ENCODE measurements around the gene CSKMT. TPM values are rescaled to one million over a fixed set of nuclear protein-coding genes. Genes with fewer than 3 reads are reported as not detected.

Gene CSKMT
- total RNA-seq, 1 experiment from 2014 or later, result 6.4 TPM

GRCh38 chr11:62709247-62710000, 44.3 kb downstream of the CSKMT start:
- DNase-seq (ENCODE audit: low read depth), result peak; percentile 78
- in situ Hi-C loops (cut with HindIII; ENCODE audit: low pct_unique_long_range_greater_than_20kb, low sequenced_read_pairs), result no loop called here

GRCh38 chr11:62710001-62710345, 44.9 kb downstream of the CSKMT start:
- no peak for DNase-seq (ENCODE audit: low read depth)
- in situ Hi-C loops (cut with HindIII; ENCODE audit: low pct_unique_long_range_greater_than_20kb, low sequenced_read_pairs), result no loop called here

DNA sequence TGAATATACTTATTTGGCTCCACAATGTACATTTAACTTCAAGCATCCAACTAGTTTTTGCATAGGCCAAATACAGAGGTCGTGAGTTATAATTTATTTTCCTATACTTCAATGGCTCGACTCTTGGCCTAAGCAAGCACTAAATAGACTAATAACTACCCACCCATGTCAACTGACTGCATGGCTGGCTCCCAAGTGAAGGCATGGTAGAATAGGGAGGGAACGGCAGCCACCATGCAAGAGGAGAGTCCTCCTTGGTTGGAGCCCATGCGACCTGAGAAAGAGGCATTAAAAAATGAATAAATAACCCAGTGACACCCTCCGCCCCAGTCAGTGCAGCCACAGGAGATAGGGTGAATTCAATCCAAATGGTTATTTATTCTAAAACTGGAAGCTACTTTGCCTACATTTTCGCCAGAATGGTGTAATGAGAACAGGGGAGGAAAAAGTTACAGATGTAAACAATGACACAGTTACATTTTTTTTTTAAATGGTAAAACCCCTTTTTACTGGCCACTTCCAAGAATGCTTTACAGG, 47.2 kb downstream of the CSKMT start:
- peak; percentile 72 for DNase-seq (ENCODE audit: low read depth)
- in situ Hi-C loops (cut with HindIII; ENCODE audit: low pct_unique_long_range_greater_than_20kb, low sequenced_read_pairs), result no loop called here

DNA sequence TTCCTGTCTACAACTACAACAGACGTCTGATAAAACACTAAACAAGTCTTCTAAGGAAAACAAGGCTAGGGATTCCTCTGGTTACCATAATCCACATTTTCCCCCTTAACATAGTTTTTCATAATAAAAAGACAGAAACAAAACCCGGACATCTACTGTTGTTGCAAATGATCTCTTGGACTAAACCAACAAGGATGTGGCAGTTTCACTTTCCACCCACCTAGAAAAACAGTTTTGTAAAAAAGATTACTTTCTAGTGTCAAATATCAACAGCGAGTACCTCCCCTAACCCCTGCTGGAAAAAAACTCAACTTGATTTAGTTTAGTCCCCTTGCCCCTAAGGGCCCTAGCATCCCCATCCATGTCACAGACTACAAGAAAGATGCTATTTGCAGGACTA, 47.7 kb downstream of the CSKMT start:
- no peak for DNase-seq (ENCODE audit: low read depth)
- in situ Hi-C loops (cut with HindIII; ENCODE audit: low pct_unique_long_range_greater_than_20kb, low sequenced_read_pairs), result no loop called here

DNA sequence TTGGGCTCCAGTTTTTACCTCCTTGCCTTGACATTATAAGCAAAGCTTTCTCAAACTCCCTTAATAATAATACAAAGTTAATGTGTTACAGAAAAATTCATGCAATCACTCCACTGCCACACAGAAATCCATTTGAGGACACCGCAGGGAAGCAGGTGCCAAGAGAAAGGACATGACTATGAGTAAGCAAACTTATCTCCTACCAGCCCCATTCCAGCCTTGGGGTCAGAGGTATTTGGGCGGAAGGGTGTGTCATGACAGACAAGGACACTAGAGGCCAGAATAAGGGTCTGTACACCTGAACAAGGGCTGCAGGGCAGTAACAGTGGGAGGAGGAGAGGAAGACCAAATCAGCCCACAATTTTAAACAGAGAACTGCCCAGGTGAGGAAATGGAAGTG, 48.2 kb downstream of the CSKMT start:
- peak; percentile 83 for DNase-seq (ENCODE audit: low read depth)
- in situ Hi-C loops (cut with HindIII; ENCODE audit: low pct_unique_long_range_greater_than_20kb, low sequenced_read_pairs), result no loop called here

DNA sequence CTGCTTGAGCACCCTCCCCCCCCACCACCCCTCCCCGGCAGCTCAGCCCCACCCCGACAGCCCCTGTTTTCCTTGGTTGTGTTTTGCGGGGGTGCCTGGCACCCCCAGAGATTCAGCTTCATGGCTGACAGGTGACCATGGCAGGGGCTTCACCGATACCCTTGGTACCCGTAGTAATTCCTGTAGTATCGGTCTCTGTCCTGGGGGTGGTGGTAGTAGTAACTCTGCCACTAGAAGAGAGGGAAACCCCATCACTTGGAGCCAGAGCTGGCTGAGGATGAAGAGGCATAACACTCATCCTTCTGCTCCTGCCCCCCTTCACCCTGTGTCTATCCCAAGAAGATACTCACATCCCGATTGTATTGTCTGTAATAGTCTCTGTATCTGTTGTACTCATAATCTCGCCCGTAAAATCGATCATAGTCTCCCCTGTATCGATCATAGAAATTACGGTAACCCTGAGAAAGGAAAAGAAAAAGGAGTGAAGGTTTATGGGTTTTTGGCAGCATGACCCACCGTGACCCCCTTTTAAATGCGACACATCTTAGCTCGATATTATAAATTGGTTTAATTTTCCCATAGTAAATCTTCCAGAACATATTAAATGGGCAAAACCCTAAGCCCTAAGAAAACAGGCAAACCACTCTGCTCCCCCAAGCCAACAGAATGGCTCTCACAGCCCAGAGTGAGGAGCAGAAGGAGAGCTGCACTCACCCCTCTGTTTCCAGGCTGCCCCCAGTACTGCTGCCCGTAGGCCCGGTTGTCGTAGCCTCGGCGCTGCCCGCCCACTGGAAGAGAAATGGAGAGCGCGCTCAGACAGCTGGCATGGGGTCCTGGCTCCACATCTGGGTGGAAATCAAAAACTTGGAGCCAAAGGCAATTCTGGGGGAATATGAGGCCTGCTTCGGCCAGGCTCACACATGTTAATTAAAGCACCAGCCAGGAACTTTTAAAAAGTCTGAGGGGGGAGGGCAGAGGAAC, 50.3 kb downstream of the CSKMT start:
- in situ Hi-C loops (cut with HindIII; ENCODE audit: low pct_unique_long_range_greater_than_20kb, low sequenced_read_pairs), result no loop called here
- no peak for DNase-seq (ENCODE audit: low read depth)

GRCh38 chr11:62716206-62716605, 51.1 kb downstream of the CSKMT start:
- in situ Hi-C loops (cut with HindIII; ENCODE audit: low pct_unique_long_range_greater_than_20kb, low sequenced_read_pairs), result no loop called here
- DNase-seq (ENCODE audit: low read depth), result no peak

- DNase-seq (ENCODE audit: low read depth), result no peak
- in situ Hi-C loops (cut with HindIII; ENCODE audit: low pct_unique_long_range_greater_than_20kb, low sequenced_read_pairs), result no loop called here
These were observed 51.7 kb downstream of the CSKMT start for GRCh38 chr11:62716816-62717215.

Other genes starting within 250 kb of the CSKMT start
- gene SCGB1A1, start 246.3 kb upstream of the CSKMT start, total RNA-seq (2014; rRNA removed; shearing (Covaris generic); ENCODE audit: low replicate concordance), result not detected in 2 replicates
- 141 and 188 TPM in 2 replicates for gene AHNAK, start 118.5 kb upstream of the CSKMT start, total RNA-seq (2014; rRNA removed; shearing (Covaris generic); ENCODE audit: low replicate concordance)
- 2,603 and 2,794 TPM in 2 replicates for gene EEF1G, start 91.4 kb upstream of the CSKMT start, total RNA-seq (2014; rRNA removed; shearing (Covaris generic); ENCODE audit: low replicate concordance)
- 11.7 and 14.2 TPM in 2 replicates for gene TUT1, start 73.8 kb upstream of the CSKMT start, total RNA-seq (2014; rRNA removed; shearing (Covaris generic); ENCODE audit: low replicate concordance)
- gene MTA2, start 63.4 kb upstream of the CSKMT start, total RNA-seq (2014; rRNA removed; shearing (Covaris generic); ENCODE audit: low replicate concordance), result 87.5 and 107 TPM in 2 replicates
- 16.1 and 19.3 TPM in 2 replicates for gene EML3, start 52.5 kb upstream of the CSKMT start, total RNA-seq (2014; rRNA removed; shearing (Covaris generic); ENCODE audit: low replicate concordance)
- 4.5 and 7.4 TPM in 2 replicates for gene ROM1, start 52.1 kb upstream of the CSKMT start, total RNA-seq (2014; rRNA removed; shearing (Covaris generic); ENCODE audit: low replicate concordance)
- 34.9 and 52.3 TPM in 2 replicates for gene B3GAT3, start 43.3 kb upstream of the CSKMT start, total RNA-seq (2014; rRNA removed; shearing (Covaris generic); ENCODE audit: low replicate concordance)
- 434 and 492 TPM in 2 replicates for gene GANAB, start 18.7 kb upstream of the CSKMT start, total RNA-seq (2014; rRNA removed; shearing (Covaris generic); ENCODE audit: low replicate concordance)
- 7.6 and 14.5 TPM in 2 replicates for gene INTS5, start 12.0 kb upstream of the CSKMT start, total RNA-seq (2014; rRNA removed; shearing (Covaris generic); ENCODE audit: low replicate concordance)
- 48.1 and 59.2 TPM in 2 replicates for gene C11orf98, start 102 bp upstream of the CSKMT start, total RNA-seq (2014; rRNA removed; shearing (Covaris generic); ENCODE audit: low replicate concordance)
- gene UQCC3, start 6.4 kb downstream of the CSKMT start, total RNA-seq (2014; rRNA removed; shearing (Covaris generic); ENCODE audit: low replicate concordance), result 18.2 and 25.6 TPM in 2 replicates
- gene LBHD1, start 7.0 kb downstream of the CSKMT start, total RNA-seq (2014; rRNA removed; shearing (Covaris generic); ENCODE audit: low replicate concordance), result 1.9 and 3.2 TPM in 2 replicates
- gene UBXN1, start 13.8 kb downstream of the CSKMT start, total RNA-seq (2014; rRNA removed; shearing (Covaris generic); ENCODE audit: low replicate concordance), result 81.8 and 106 TPM in 2 replicates
- gene LRRN4CL, start 24.2 kb downstream of the CSKMT start, total RNA-seq (2014; rRNA removed; shearing (Covaris generic); ENCODE audit: low replicate concordance), result not detected in 2 replicates
- gene BSCL2, start 42.1 kb downstream of the CSKMT start, total RNA-seq (2014; rRNA removed; shearing (Covaris generic); ENCODE audit: low replicate concordance), result 37.5 and 55.8 TPM in 2 replicates
- gene GNG3, start 42.4 kb downstream of the CSKMT start, total RNA-seq (2014; rRNA removed; shearing (Covaris generic); ENCODE audit: low replicate concordance), result not detected in 2 replicates
- gene HNRNPUL2, start 62.1 kb downstream of the CSKMT start, total RNA-seq (2014; rRNA removed; shearing (Covaris generic); ENCODE audit: low replicate concordance), result 4.4 and 4.8 TPM in 2 replicates
- 30.9 and 37.2 TPM in 2 replicates for gene TTC9C, start 63.2 kb downstream of the CSKMT start, total RNA-seq (2014; rRNA removed; shearing (Covaris generic); ENCODE audit: low replicate concordance)
- 4.6 and 14.9 TPM in 2 replicates for gene ZBTB3, start 88.8 kb downstream of the CSKMT start, total RNA-seq (2014; rRNA removed; shearing (Covaris generic); ENCODE audit: low replicate concordance)
- gene POLR2G, start 96.3 kb downstream of the CSKMT start, total RNA-seq (2014; rRNA removed; shearing (Covaris generic); ENCODE audit: low replicate concordance), result 75.4 and 80.0 TPM in 2 replicates
- gene TAF6L, start 106.1 kb downstream of the CSKMT start, total RNA-seq (2014; rRNA removed; shearing (Covaris generic); ENCODE audit: low replicate concordance), result 12.9 and 14.6 TPM in 2 replicates
- 14.9 and 33.8 TPM in 2 replicates for gene TMEM179B, start 122.1 kb downstream of the CSKMT start, total RNA-seq (2014; rRNA removed; shearing (Covaris generic); ENCODE audit: low replicate concordance)
- gene TMEM223, start 126.7 kb downstream of the CSKMT start, total RNA-seq (2014; rRNA removed; shearing (Covaris generic); ENCODE audit: low replicate concordance), result 42.0 and 58.7 TPM in 2 replicates
- gene NXF1, start 140.1 kb downstream of the CSKMT start, total RNA-seq (2014; rRNA removed; shearing (Covaris generic); ENCODE audit: low replicate concordance), result 1.5 and 6.3 TPM in 2 replicates
- gene STX5, start 166.7 kb downstream of the CSKMT start, total RNA-seq (2014; rRNA removed; shearing (Covaris generic); ENCODE audit: low replicate concordance), result 29.6 and 39.5 TPM in 2 replicates
- gene TEX54, start 167.5 kb downstream of the CSKMT start, total RNA-seq (2014; rRNA removed; shearing (Covaris generic); ENCODE audit: low replicate concordance), result not detected in 2 replicates
- gene WDR74, start 174.3 kb downstream of the CSKMT start, total RNA-seq (2014; rRNA removed; shearing (Covaris generic); ENCODE audit: low replicate concordance), result 82.0 and 102 TPM in 2 replicates
- gene SLC3A2, start 215.6 kb downstream of the CSKMT start, total RNA-seq (2014; rRNA removed; shearing (Covaris generic); ENCODE audit: low replicate concordance), result 623 and 653 TPM in 2 replicates